HG02678 (cell line): ENCODE measurements around the gene USP28.
"Not testable (repeated sequence)": the region's sequence is repeated elsewhere in the genome, so short reads cannot be mapped to it uniquely, and the experiment has no call there.

Experiments used
- ATAC-seq: cut with Tn5 transposase; IDR thresholded peaks from one replicate; pipeline ENCODE4 v1.9.1; 2021; ENCODE audit warnings: mild to moderate bottlenecking, moderate library complexity; ENCODE audit not compliant: unreplicated experiment

The USP28 gene

GRCh38 chr11:113838005-113838404 is 37.4 kb downstream of the USP28 start:
- no peak for ATAC-seq

- ATAC-seq = no peak
These were observed 40.1 kb downstream of the USP28 start for GRCh38 chr11:113835306-113835705.

- ATAC-seq = no peak
These were observed 42.2 kb downstream of the USP28 start for GRCh38 chr11:113833151-113833550.

GRCh38 chr11:113831314-113831713 is 44.1 kb downstream of the USP28 start:
- peak; percentile 95 for ATAC-seq

GRCh38 chr11:113829751-113830150 is 45.6 kb downstream of the USP28 start:
- no peak for ATAC-seq

GRCh38 chr11:113828191-113828590 is 47.2 kb downstream of the USP28 start:
- ATAC-seq = no peak

- ATAC-seq = no peak
These were observed 47.9 kb downstream of the USP28 start for GRCh38 chr11:113827477-113827876.

GRCh38 chr11:113818426-113818825 is 56.9 kb downstream of the USP28 start:
- ATAC-seq = no peak

- no peak for ATAC-seq
These were observed 57.7 kb downstream of the USP28 start for GRCh38 chr11:113817626-113818025.

- no peak for ATAC-seq
These were observed 58.2 kb downstream of the USP28 start for GRCh38 chr11:113817162-113817561.

- ATAC-seq = no peak
These were observed 61.2 kb downstream of the USP28 start for GRCh38 chr11:113814181-113814580.

- no peak for ATAC-seq
These were observed 66.4 kb downstream of the USP28 start for GRCh38 chr11:113808931-113809330.

- ATAC-seq = no peak
These were observed 69.0 kb downstream of the USP28 start for GRCh38 chr11:113806406-113806805.

- ATAC-seq = no peak
These were observed 69.7 kb downstream of the USP28 start for GRCh38 chr11:113805640-113806039.

GRCh38 chr11:113802621-113803020 is 72.8 kb downstream of the USP28 start:
- ATAC-seq = no peak

- ATAC-seq = peak; percentile 77
These were observed 78.6 kb downstream of the USP28 start for GRCh38 chr11:113796663-113797259.

- no peak for ATAC-seq
These were observed 85.6 kb downstream of the USP28 start for GRCh38 chr11:113789675-113790320.

- not testable (repeated sequence) for ATAC-seq
These were observed 86.4 kb downstream of the USP28 start for GRCh38 chr11:113789016-113789415.

GRCh38 chr11:113782134-113782533 is 93.2 kb downstream of the USP28 start:
- no peak for ATAC-seq

GRCh38 chr11:113781682-113782081 is 93.7 kb downstream of the USP28 start:
- ATAC-seq = no peak

- no peak for ATAC-seq
These were observed 95.9 kb downstream of the USP28 start, which contains the start of gene CLDN25 for GRCh38 chr11:113779496-113779895. Gene CLDN25 (plus strand): TSS chr11:113779796. CDS start chr11:113779796, 0 bp downstream.

- ATAC-seq = no peak
These were observed 97.1 kb downstream of the USP28 start for GRCh38 chr11:113778111-113778910.
